Hippocampal formation (tissue), 2 donors: ENCODE measurements around the gene WEE2.
"Not testable (repeated sequence)": the region's sequence is repeated elsewhere in the genome, so short reads cannot be mapped to it uniquely, and the experiment has no call there.

Experiments used
- DNase-seq, 2 donors: peaks; one replicate each; lab custom pipeline; 2025; lab: John Stamatoyannopoulos, UW

The WEE2 gene

DNA sequence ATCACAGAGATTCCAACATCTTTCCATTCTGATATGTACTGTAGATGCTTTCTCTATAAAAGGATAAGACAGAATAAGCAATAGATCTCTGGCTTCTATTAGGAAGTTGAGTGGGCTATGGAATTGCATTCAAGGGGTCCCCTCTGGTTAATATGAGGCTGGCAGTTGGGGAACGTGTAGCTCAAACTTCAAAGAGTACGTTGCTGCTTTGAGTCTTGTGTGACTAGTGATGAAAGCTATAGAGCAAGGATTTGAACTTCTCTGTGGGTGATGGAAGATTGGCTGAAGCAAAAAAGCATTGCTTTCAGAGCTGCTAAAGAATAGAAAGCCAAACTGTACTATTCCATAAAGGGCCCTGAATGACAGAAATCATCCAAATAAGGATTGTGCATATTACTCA is 6.4 kb downstream of the WEE2 start:
- DNase-seq: no peak

- no peak for DNase-seq
Measured at GRCh38 chr7:141715018-141715417, 6.9 kb downstream of the WEE2 start.

GRCh38 chr7:141715794-141716689 is 7.9 kb downstream of the WEE2 start:
- no peak for DNase-seq

DNA sequence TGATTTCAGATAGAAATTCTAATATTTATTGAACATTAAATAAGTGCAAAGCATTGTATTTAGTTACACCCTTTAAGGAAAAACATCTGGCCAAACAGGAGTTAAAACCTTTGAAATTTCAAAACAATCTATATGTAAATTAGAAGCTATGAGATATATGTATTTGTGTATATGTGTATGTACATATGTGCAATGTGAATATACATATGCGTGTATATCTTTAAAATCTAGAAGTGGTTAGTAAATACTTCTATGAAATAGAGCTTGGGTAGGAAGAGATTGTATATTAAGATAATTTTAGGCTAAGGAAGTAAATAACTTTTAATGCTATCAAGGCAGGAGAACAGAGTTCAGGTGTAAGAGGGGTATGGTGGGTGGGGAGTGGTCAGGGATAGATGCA is 9.3 kb downstream of the WEE2 start:
- no peak for DNase-seq

GRCh38 chr7:141722529-141722928 is 14.4 kb downstream of the WEE2 start:
- DNase-seq: no peak

- no peak for DNase-seq
Measured at GRCh38 chr7:141729020-141729419, 20.9 kb downstream of the WEE2 start.

- no peak for DNase-seq
Measured at GRCh38 chr7:141731476-141732149, 23.5 kb downstream of the WEE2 start.

GRCh38 chr7:141737118-141737835 is 29.1 kb downstream of the WEE2 start:
- no peak for DNase-seq

- peak; percentile 87 to 95 for DNase-seq
Measured at GRCh38 chr7:141737836-141738591, 29.9 kb downstream of the WEE2 start, which contains the start of gene SSBP1. SSBP1 (plus strand) TSS chr7:141738358; CDS start chr7:141739167, 809 bp downstream.

DNA sequence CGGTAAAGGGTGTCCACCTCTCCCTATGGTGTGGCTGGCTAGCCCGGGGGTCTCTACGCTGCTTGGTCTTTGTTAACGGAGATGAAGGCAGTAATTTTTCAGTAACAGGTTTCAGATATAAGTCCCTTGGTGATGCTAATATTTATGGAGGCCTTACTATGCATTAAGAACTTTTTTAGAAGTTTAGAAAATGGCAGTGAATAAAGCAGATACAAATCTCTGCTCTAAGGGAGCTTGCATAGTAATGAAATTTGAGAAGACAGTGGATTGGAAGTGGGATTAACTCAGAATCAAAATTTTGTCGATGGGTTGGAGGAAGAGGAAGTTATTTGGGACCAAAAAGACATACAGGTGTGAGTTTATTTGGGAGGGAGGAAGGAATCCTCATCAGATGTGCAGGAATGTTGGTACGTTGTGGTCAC is 30.4 kb downstream of the WEE2 start:
- no peak for DNase-seq

- no peak for DNase-seq
Measured at GRCh38 chr7:141739250-141739649, 31.1 kb downstream of the WEE2 start.

DNA sequence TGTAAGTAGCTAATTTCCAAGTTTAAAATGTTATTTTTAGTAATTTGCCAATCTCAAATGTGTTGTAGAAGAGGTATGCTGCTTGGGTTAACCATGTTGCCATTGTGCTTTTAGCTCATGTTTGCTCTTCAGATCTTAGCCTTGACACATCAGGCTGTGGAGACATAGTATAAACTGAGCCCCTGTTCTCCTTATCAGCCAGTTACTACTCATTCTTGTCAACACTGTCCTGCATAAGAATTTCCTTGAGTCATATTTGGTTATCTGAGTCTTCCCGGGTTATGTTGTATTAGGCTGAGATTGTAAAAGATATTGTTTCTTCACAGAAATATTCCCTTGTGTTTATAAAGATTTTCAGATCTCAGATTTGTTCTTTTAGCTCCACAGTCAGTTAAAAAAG is 34.1 kb downstream of the WEE2 start:
- no peak for DNase-seq

DNA sequence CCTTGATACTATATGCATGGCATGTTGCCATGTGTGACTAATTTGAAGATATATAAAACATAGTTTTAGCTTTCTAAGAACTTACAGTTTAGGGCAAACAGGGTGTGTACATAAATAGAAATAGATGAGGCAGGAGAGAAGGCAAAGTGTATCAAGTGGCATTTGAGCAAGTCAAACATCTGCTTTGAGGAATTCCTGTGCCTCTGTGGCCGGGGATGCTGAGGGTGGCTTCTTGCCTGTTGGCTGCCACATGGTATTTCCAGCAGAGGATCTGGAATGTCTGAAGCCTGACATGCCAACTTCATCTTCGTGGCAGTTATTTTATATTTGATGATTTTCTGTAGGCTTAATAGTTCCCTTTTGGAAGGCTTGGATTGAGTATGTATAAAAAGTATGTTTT is 36.0 kb downstream of the WEE2 start:
- no peak for DNase-seq

DNA sequence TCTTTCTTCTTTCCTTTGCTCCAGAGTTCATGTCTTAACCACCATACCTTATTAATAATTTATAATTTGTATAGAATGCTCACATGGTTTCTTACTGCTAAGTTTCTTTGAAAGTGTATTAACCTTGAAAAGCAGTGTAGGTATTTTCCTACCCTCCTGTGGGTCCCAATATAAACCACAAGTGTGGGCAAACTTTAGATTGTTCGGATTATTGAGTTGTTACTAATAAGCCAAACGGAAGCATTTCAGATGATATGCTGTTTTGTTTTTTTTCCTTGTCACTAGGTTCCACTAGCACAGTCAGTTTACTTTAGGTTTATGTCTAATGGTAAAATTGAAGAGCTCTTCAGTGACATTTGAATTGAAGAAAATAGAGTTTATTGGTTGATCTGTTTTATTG is 40.2 kb downstream of the WEE2 start:
- DNase-seq: no peak

- DNase-seq: not testable (repeated sequence)
Measured at GRCh38 chr7:141751904-141752303, 43.8 kb downstream of the WEE2 start.

- DNase-seq: no peak
Measured at GRCh38 chr7:141752634-141753033, 44.5 kb downstream of the WEE2 start.

DNA sequence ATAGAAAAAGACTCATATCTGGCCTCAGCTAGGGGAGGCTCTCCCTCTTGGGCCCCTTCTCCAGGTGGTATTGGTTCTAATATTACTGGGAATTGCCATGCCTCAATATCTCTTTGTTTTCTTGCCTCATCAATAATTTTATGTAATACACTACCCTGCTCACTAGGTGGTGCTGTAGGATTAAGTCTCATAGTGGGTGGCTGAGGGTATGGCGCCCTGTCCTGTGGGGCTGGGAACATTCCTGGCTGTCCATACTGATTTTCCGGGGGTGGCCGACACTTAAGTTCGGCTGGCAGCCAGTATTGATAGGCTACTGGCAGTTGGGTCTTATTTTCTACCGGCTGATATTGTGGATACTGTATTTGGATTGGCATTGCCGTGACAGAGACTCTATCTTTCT is 46.8 kb downstream of the WEE2 start:
- no peak for DNase-seq

GRCh38 chr7:141763797-141764196 is 55.6 kb downstream of the WEE2 start, which contains the start of gene TAS2R3:
TAS2R3 (plus strand) TSS chr7:141764097; CDS start chr7:141764159, 62 bp downstream.
- no peak for DNase-seq

DNA sequence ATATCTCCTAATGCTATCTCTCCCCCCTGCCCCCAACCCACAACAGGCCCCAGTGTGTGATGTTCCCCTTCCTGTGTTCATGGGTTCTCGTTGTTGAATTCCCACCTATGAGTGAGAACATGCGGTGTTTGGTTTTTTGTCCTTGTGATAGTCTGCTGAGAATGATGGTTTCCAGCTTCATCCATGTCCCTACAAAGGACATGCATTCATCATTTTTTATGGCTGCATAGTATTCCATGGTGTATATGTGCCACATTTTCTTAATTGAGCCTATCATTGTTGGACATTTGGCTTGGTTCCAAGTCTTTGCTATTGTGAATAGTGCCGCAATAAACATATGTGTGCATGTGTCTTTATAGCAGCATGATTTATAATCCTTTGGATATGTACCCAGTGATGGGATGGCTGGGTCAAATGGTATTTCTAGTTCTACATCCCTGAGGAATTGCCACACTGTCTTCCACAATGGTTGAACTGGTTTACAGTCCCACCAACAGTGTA is 62.0 kb downstream of the WEE2 start:
- not testable (repeated sequence) for DNase-seq

DNA sequence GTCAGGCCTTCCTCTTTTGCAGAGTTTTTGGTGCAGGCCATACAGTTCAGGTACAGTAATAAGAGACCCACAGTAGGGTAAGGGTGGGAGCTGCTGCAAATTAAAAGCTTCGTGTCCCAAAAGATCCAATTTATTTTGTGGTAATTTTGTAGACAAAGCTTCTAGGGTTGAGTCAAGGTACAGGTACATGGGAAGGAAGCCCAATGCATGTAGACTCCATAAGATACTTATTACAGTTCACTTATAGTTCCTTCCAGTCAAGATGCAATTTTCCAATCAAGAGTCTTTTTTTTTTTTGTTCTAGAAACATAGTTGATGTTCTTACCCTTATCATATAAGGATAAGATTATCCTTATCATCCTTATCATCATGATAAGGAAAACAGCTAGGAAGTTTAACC is 68.2 kb downstream of the WEE2 start, which contains the start of gene TAS2R4:
Gene TAS2R4 (plus strand): TSS at position 301 of the 400 bp plus-strand sequence. CDS start 1,815 bp downstream, outside the sequence.
- no peak for DNase-seq
